HCT116 (cell line): ENCODE results near the gene NCBP3. TPM values are rescaled to one million over a fixed set of nuclear protein-coding genes. Genes with fewer than 3 reads are reported as not detected.

ENCODE experiments used
- ATAC-seq: fragments of 200-7000 bp; cut with Tn5 transposase; 2 replicates; pipeline ENCODE4 v1.9.1; 2020; ENCODE audit warnings: mild to moderate bottlenecking, moderate library complexity
- BruUV-seq: library from RNA; stranded (reverse); fragments of 400-500 nt; replicated peaks from 2 replicates; lab custom pipeline; 2021; lab: Mats Ljungman, UMichigan
- CTCF ChIA-PET: fragments of 300-600 bp; sonication (Branson Sonifier 250); formaldehyde crosslinking; loops from one replicate; lab custom pipeline; 2021; ENCODE audit warnings: antibody characterized with exemption; lab: Charles Lee
- POLR2A ChIA-PET: fragments of 300-600, 350-600 bp; sonication (Branson Sonifier 250); formaldehyde crosslinking; loops from one replicate; lab custom pipeline; 2021; ENCODE audit warnings: antibody characterized with exemption; lab: Charles Lee
- RAD21 ChIA-PET, 2 experiments: fragments of 300-600 bp; sonication (Branson Sonifier 250); formaldehyde crosslinking; loops; one replicate each; lab custom pipeline; 2023; ENCODE audit warnings: low total read pairs in 2 of 2; ENCODE audit not compliant: uncharacterized antibody in 2 of 2, unreplicated experiment in 2 of 2, low non-redundant PET in 1 of 2; lab: Charles Lee
- DNase-seq: peaks from one replicate; pipeline ENCODE4 v3.0.0-alpha.2; 2010; ENCODE audit warnings: low read depth, low spot score
- H2AFZ ChIP-seq: fragments of 200-600 bp; shearing (Covaris generic), sonication (generic); 2 replicates; pipeline ENCODE4 v1.6.1; 2017; ENCODE audit warnings: low read depth, mixed run types, mixed read lengths, antibody characterized with exemption, low read length; ENCODE audit not compliant: poor library complexity, severe bottlenecking
- H3K27ac ChIP-seq: 2 replicates; pipeline ENCODE4 v1.5.1; 2012; ENCODE audit warnings: low read depth, low read length
- H3K27me3 ChIP-seq: fragments of 200-600 bp; sonication (generic); 2 replicates; pipeline ENCODE4 v1.6.1; 2016; ENCODE audit warnings: mixed run types, low read length, mixed read lengths; ENCODE audit not compliant: insufficient read depth
- H3K36me3 ChIP-seq, 2 experiments: fragments of 200-500 bp in 1 of 2; fragments of 200-600 bp in 1 of 2; sonication (Bioruptor generic) in 1 of 2; sonication (generic) in 1 of 2; 2 replicates each; pipeline versions ENCODE4 v1.5.1 to v1.6.1; 2014 to 2016; ENCODE audit warnings: low read length in 2 of 2, inconsistent platforms in 1 of 2, mixed read lengths in 1 of 2, mixed run types in 1 of 2; ENCODE audit not compliant: insufficient read depth in 2 of 2, control insufficient read depth in 1 of 2
- H3K4me1 ChIP-seq, 2 experiments: fragments of 200-600 bp in 1 of 2; sonication (generic) in 1 of 2; 2 replicates each; pipeline versions ENCODE4 v1.5.1 to v1.6.1; 2012 to 2017; ENCODE audit warnings: low read length in 2 of 2, inconsistent platforms in 1 of 2, mild to moderate bottlenecking in 1 of 2, mixed read lengths in 1 of 2, mixed run types in 1 of 2, moderate library complexity in 1 of 2; ENCODE audit not compliant: insufficient read depth in 2 of 2, control insufficient read depth in 1 of 2
- H3K4me2 ChIP-seq: fragments of 200-600 bp; sonication (generic); 2 replicates; pipeline ENCODE4 v1.6.1; 2017; ENCODE audit warnings: mixed run types, low read length, mixed read lengths
- H3K4me3 ChIP-seq, 2 experiments: fragments of 200-600 bp in 1 of 2; sonication (generic) in 1 of 2; replicated peaks in 1 of 2; 2 replicates each; pipeline ENCODE4 v1.5.1; 2011 to 2016; ENCODE audit warnings: low read length in 2 of 2, control low read depth in 1 of 2, low read depth in 1 of 2, mild to moderate bottlenecking in 1 of 2, mixed read lengths in 1 of 2, mixed run types in 1 of 2
- H3K79me2 ChIP-seq: fragments of 200-600 bp; sonication (generic); 2 replicates; pipeline ENCODE4 v1.6.1; 2017; ENCODE audit warnings: mild to moderate bottlenecking, mixed run types, low read length, moderate library complexity, mixed read lengths; ENCODE audit not compliant: insufficient read depth
- H3K9ac ChIP-seq: fragments of 200-600 bp; sonication (generic); 2 replicates; pipeline ENCODE4 v1.6.1; 2016; ENCODE audit warnings: low read length, mixed read lengths
- H3K9me2 ChIP-seq: fragments of 200-600 bp; sonication (generic), shearing (Covaris generic); 2 replicates; pipeline ENCODE4 v1.6.1; 2017; ENCODE audit warnings: mixed run types, mild to moderate bottlenecking, moderate library complexity; ENCODE audit not compliant: insufficient read depth
- H3K9me3 ChIP-seq, 2 experiments: fragments of 200-500 bp in 1 of 2; fragments of 200-600 bp in 1 of 2; sonication (Bioruptor generic) in 1 of 2; sonication (generic) in 1 of 2; 2 replicates each; pipeline ENCODE4 v1.6.1; 2014 to 2017; ENCODE audit warnings: low read length in 2 of 2, mixed read lengths in 2 of 2, inconsistent platforms in 1 of 2, low read depth in 1 of 2, mild to moderate bottlenecking in 1 of 2, mixed run types in 1 of 2, moderate library complexity in 1 of 2; ENCODE audit not compliant: control insufficient read depth in 1 of 2, insufficient read depth in 1 of 2
- H4K20me1 ChIP-seq: fragments of 200-600 bp; sonication (generic), shearing (Covaris generic); 2 replicates; pipeline ENCODE4 v1.6.1; 2017; ENCODE audit warnings: mixed run types, mild to moderate bottlenecking, moderate library complexity; ENCODE audit not compliant: insufficient read depth
- CBX3 ChIP-seq: IDR thresholded peaks from 2 replicates; pipeline ENCODE4 v1.6.1; 2012; ENCODE audit warnings: low read depth
- CTCF ChIP-seq, 3 experiments: fragments of 200-600 bp in 1 of 3; sonication (generic) in 1 of 3; IDR thresholded peaks in 2 of 3; conservative IDR thresholded peaks in 1 of 3; 2 replicates each; pipeline ENCODE4 v1.5.1; 2012 to 2017; ENCODE audit warnings: low read depth in 2 of 3, low read length in 2 of 3, antibody characterized with exemption in 1 of 3, borderline replicate concordance in 1 of 3, control low read depth in 1 of 3, mild to moderate bottlenecking in 1 of 3, mixed read lengths in 1 of 3, mixed run types in 1 of 3, moderate library complexity in 1 of 3; ENCODE audit not compliant: insufficient read depth in 1 of 3
- JUND ChIP-seq: IDR thresholded peaks from 2 replicates; pipeline ENCODE4 v1.6.1; 2012
- SIN3A ChIP-seq: IDR thresholded peaks from 2 replicates; pipeline ENCODE4 v1.6.1; 2012; ENCODE audit warnings: low read depth
- SP1 ChIP-seq: IDR thresholded peaks from 2 replicates; pipeline ENCODE4 v1.6.1; 2012; ENCODE audit warnings: low read depth
- YY1 ChIP-seq: IDR thresholded peaks from 2 replicates; pipeline ENCODE4 v1.6.1; 2011; ENCODE audit warnings: low read length, low read depth, moderate library complexity, mild to moderate bottlenecking; ENCODE audit not compliant: insufficient replicate concordance; ENCODE audit errors: extremely low read depth
- ZBTB33 ChIP-seq: IDR thresholded peaks from 2 replicates; pipeline ENCODE4 v1.6.1; 2011; ENCODE audit warnings: mild to moderate bottlenecking, low read length, moderate library complexity; ENCODE audit not compliant: insufficient replicate concordance; ENCODE audit errors: extremely low read depth
- ZNF274 ChIP-seq: fragments of 200-500 bp; sonication (Bioruptor generic); IDR thresholded peaks from 2 replicates; pipeline ENCODE4 v1.6.1; 2014; ENCODE audit warnings: mild to moderate bottlenecking, low read depth, low read length, inconsistent platforms
- intact Hi-C: fragments of 100-400 bp; cut with micrococcal nuclease; formaldehyde crosslinking; loops from 2 replicates; pipeline ENCODE4 v1.10.0; 2022
- total RNA-seq: library from RNA; stranded (reverse); gene quantifications from one replicate; pipeline ENCODE4 v1.2.1, GENCODE V29; 2021; ENCODE audit not compliant: unreplicated experiment

The NCBP3 gene
- total RNA-seq, 1 experiment from 2014 or later, result 46.5 TPM

- Histone ChIP-seq H4K20me1 (no peaks in the 10 kb centered on the region), H3K4me1 (no peaks in the 10 kb centered on the region), H3K79me2 (no peaks in the 10 kb centered on the region), H3K4me2 (no peak overlapping the region), H3K9me3 (no peaks in the 10 kb centered on the region), H3K27me3 (no peaks in the 10 kb centered on the region), H3K27ac (no peak overlapping the region), H3K9ac (no peak overlapping the region), H2AFZ (no peak overlapping the region), H3K4me3 (no peak overlapping the region), H3K9me2 (no peaks in the 10 kb centered on the region), H3K36me3 (peaks cover 0 to 13% of the 10 kb centered on the region in 2 experiments; a peak in 2 of 4 replicates)
- TF ChIP-seq CBX3 (no peak), YY1 (no peak), SP1 (no peak), JUND (no peak), CTCF (IDR thresholded peaks at IDR 0.05 in 2 of 3, conservative IDR thresholded peaks at IDR 0.05 in 1 of 3; ENCODE audit: borderline replicate concordance in 1 of 3, insufficient read depth in 1 of 3, low read depth in 2 of 3, low read length in 2 of 3) (no peak), SIN3A (no peak), ZNF274 (no peak), ZBTB33 (no peak)
- intact Hi-C loops, result no loop called here
- ATAC-seq, result no peak
- CTCF ChIA-PET, result no interaction called here
- DNase-seq, result no peak
- RAD21 ChIA-PET, result interaction anchor here in 1 of 2 experiments (0.6 kb wide), 1 partner anchor 11 kb away, joined by 3 read pairs; no protein-coding TSS in a partner anchor
- POLR2A ChIA-PET, result no interaction called here
- no TSS peak for BruUV-seq
Measured at GRCh38 chr17:3875317-3875716, 29.3 kb upstream of the NCBP3 start.
